NK-92 treated with Interleukin-12 subunit alpha and Interleukin-12 subunit beta, amount 100 ng/mL, for 24 hours (cell line): ENCODE results near the gene TMEM8B.
"Not testable (repeated sequence)": the region's sequence is repeated elsewhere in the genome, so short reads cannot be mapped to it uniquely, and the experiment has no call there.

ENCODE experiments used
- DNase-seq: peaks from one replicate; lab custom pipeline; 2025; lab: John Stamatoyannopoulos, UW

TMEM8B gene

GRCh38 chr9:35864695-35865255 is 35.7 kb downstream of the TMEM8B start:
- no peak for DNase-seq

- no peak for DNase-seq
Measured at GRCh38 chr9:35867538-35867937, 38.5 kb downstream of the TMEM8B start.

- DNase-seq: no peak
Measured at GRCh38 chr9:35868933-35869332, 39.9 kb downstream of the TMEM8B start.

GRCh38 chr9:35869621-35870216 is 40.7 kb downstream of the TMEM8B start:
- DNase-seq: no peak

GRCh38 chr9:35870351-35870923 is 41.4 kb downstream of the TMEM8B start, which contains the start of gene OR13J1:
Gene OR13J1, minus strand, starts transcription at chr9:35870401. Its CDS starts 0 bp downstream, at chr9:35870401.
- DNase-seq: no peak

- DNase-seq: no peak
Measured at GRCh38 chr9:35871545-35871944, 42.5 kb downstream of the TMEM8B start.

GRCh38 chr9:35872505-35872904 is 43.5 kb downstream of the TMEM8B start:
- DNase-seq: no peak

- peak; percentile 48 for DNase-seq
Measured at GRCh38 chr9:35882263-35882848, 53.3 kb downstream of the TMEM8B start.

- DNase-seq: no peak
Measured at GRCh38 chr9:35882996-35883395, 54.0 kb downstream of the TMEM8B start.

GRCh38 chr9:35884908-35885307 is 55.9 kb downstream of the TMEM8B start:
- DNase-seq: not testable (repeated sequence)

GRCh38 chr9:35891646-35892045 is 62.6 kb downstream of the TMEM8B start:
- DNase-seq: no peak

- no peak for DNase-seq
Measured at GRCh38 chr9:35892051-35892450, 63.0 kb downstream of the TMEM8B start.

- DNase-seq: no peak
Measured at GRCh38 chr9:35896570-35896969, 67.5 kb downstream of the TMEM8B start.

GRCh38 chr9:35897376-35898099 is 68.5 kb downstream of the TMEM8B start:
- not testable (repeated sequence) for DNase-seq

GRCh38 chr9:35898337-35898736 is 69.3 kb downstream of the TMEM8B start:
- DNase-seq: no peak

- DNase-seq: no peak
Measured at GRCh38 chr9:35899021-35899420, 70.0 kb downstream of the TMEM8B start.

GRCh38 chr9:35903049-35903448 is 74.0 kb downstream of the TMEM8B start:
- peak; percentile 3 for DNase-seq

- no peak for DNase-seq
Measured at GRCh38 chr9:35904338-35904737, 75.3 kb downstream of the TMEM8B start.

- DNase-seq: no peak
Measured at GRCh38 chr9:35905051-35905781, 76.2 kb downstream of the TMEM8B start.

GRCh38 chr9:35905912-35906679 is 77.1 kb downstream of the TMEM8B start, which contains the start of gene HRCT1:
Gene HRCT1, plus strand, starts transcription at chr9:35906202. Its CDS starts 86 bp downstream, at chr9:35906288.
- DNase-seq: no peak
